NCI-H510A treated with DMSO at 0.1 percent for 48 hours (cell line): ENCODE data around the gene SMIM41.

Experiments
- DNase-seq: peaks from one replicate; lab custom pipeline; 2025; lab: John Stamatoyannopoulos, UW

The SMIM41 gene

GRCh38 chr12:52063082-52063924 is 16.2 kb upstream of the SMIM41 start:
- DNase-seq: no peak

- DNase-seq: no peak
Observed at GRCh38 chr12:52063981-52064649, 15.4 kb upstream of the SMIM41 start.

DNA sequence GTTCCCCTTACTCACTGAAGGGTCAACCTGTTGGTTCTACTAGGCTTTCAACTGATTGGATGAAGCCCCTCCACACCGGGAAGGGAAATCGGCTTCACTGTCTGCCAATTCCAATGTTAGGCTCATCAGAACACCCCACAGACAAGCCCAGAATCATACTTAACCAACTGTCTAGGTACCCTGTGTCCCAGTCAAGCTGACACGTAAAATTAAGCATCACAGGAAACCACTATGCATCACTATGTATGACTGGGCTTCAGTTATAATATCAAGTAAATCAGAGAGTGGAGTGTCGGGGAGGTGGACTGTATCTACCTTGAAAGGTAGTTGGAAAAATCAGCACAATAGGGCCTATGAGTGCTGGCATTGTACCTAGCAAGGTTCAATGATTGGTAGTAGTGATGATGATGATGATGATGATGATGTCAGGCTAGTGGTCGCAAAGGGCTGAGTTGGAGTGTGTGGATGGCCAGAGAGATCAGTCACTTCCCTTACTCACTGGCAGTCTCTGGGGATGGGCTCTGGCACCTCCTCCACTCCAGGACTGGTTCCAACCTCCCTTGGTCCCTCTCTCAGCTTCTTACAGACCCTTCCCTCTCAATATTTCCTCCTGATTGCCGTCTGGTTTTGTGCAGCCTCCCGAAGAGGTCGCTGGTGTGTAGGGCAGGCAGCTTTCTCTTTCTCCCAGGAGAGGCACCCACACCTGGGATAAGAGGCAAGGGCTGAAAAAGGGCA is 13.0 kb upstream of the SMIM41 start:
- DNase-seq: no peak

- no peak for DNase-seq
Observed at GRCh38 chr12:52067081-52067374, 12.5 kb upstream of the SMIM41 start.

GRCh38 chr12:52069327-52070184 is 9.9 kb upstream of the SMIM41 start, which contains the start of gene ATG101:
Gene ATG101, plus strand, starts transcription at chr12:52069978. Its CDS starts 3,673 bp downstream, at chr12:52073651.
- peak; percentile 85 for DNase-seq

GRCh38 chr12:52070185-52070925 is 9.1 kb upstream of the SMIM41 start:
- no peak for DNase-seq

GRCh38 chr12:52073531-52074381 is 5.7 kb upstream of the SMIM41 start:
- peak; percentile 42 for DNase-seq

GRCh38 chr12:52074971-52075724 is 4.4 kb upstream of the SMIM41 start:
- peak; percentile 94 for DNase-seq

GRCh38 chr12:52076811-52077210 is 2.7 kb upstream of the SMIM41 start:
- no peak for DNase-seq

DNA sequence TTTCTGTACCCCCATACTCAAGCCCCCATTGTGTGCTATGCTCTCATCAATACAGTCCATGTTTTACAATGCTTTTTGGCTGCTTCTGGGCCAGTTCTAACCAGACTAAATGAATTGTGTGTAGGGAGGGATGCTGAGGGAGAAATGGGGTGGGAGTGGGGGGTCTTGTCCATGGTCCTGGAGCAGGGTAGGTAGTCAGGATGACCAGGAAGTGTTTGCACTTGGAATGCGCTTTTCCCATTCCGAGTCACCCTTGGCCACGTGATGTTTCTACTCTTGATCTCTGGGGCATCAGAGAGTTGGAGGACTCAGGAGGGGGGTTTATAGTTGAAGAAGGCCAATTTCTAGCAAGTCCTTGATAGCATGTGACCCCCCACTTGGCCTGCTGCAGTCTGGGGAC is 1.2 kb upstream of the SMIM41 start:
- no peak for DNase-seq

DNA sequence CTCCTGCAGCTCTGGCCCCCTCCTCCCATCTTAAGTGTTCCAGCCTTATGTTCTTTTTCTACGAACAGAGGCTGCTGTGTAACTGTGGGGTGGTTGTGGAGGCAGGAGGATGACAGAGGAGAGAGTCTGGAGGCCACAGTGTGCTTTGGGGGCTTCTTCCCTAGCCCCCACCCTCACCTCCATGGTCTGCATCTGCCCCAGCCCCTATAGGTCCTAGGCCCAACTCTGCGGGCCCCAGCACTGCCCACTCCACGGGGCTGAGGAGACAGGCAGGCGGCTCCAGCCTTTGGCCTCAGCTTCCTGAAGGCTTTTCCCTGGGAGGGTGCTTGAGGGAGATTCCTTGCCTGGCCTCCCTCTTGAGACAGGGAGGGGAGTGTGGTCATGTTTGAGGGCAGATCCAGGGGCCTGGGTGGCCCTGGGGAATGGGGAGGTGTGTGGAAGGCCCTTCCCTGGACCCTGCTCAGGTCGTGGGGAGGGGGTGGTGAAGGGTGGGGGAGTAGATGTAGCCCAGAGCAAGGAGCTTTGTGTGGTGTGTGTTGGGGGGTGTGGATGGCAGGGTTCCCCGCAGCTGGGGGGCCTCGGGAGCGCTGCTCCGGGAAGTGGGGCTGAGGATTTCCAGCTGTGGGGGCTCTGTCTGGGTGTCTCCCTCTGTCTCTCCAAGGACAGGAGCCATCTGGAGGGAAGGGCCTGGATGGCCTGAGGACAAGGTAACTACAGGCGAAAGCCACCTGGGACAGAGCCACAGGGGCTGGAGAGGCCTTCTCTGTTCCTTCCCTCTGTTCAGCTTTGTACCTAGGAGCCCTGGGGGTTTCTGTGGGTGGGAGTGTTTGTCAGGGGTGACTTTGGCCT is 1.1 kb downstream of the SMIM41 start:
- no peak for DNase-seq

DNA sequence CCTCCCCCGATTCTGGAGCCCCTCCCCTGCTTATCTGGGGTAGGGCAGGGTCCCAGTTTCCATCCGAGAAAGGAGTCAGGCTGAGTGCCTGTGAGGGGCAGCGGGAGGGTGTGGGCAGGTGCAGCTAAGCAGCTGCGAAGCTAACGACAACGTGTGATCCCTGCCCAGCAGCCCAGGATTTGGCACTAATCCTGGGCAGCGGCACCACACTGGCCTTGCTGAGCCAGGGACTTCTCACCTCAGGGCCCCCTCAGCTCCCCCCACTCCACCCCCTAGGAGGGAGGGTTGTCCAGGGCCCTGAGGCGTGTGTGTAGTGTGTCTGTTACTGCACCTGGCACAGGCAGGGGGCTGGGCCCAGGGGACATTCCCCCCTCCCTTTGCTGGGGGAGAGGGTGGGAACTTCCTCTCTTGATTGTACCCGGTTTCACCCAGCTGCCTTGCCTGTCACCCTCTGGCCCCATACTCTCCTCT is 1.8 kb downstream of the SMIM41 start:
- peak; percentile 55 for DNase-seq

DNA sequence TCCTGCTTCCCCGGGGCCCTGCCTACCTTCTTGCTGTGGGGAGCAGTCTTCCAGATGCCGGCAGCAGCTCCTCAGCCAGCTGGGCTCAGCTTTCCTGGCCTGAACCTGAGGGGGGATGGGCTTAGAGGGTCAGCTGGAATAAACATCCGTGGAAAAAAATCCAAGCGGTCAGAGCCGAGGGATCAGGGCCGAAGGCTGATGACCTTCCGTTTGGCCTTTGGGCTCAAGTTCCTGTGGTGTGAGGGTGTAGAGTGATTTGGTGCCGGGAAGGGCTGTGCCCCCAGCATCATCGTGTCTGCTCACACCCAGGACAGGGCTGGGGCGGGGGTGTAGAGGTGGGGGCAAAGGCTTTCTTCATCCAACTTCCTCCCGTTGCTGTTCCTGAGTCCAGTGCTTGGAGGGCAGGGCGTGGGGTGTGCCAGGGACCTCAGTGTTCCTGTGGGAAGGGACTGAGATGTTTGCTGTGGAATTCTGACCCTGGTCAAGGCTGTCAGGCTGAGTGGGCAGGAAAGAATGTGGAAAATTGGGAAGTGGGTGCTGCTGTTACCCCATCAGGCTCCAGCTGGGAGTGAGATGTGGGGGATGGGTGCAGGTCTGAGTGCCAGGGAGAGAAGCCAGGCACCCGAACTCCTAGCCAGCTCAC is 2.6 kb downstream of the SMIM41 start:
- no peak for DNase-seq

DNA sequence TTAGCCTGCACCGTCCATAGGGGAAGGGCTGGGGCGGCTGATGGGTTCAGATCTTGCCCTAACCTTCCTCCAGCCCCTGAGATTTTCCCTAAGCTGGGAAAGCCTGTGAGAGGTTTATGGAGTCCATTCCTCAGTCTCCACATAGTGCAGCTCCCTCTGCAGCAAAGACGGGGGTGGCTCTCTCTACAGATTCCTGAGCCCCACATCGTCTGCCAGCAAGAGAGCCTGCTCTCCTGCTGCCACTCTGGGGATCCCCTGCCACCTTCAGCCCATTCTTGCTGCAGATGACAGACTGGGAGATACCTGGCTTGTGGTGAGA is 3.1 kb downstream of the SMIM41 start:
- DNase-seq: no peak

DNA sequence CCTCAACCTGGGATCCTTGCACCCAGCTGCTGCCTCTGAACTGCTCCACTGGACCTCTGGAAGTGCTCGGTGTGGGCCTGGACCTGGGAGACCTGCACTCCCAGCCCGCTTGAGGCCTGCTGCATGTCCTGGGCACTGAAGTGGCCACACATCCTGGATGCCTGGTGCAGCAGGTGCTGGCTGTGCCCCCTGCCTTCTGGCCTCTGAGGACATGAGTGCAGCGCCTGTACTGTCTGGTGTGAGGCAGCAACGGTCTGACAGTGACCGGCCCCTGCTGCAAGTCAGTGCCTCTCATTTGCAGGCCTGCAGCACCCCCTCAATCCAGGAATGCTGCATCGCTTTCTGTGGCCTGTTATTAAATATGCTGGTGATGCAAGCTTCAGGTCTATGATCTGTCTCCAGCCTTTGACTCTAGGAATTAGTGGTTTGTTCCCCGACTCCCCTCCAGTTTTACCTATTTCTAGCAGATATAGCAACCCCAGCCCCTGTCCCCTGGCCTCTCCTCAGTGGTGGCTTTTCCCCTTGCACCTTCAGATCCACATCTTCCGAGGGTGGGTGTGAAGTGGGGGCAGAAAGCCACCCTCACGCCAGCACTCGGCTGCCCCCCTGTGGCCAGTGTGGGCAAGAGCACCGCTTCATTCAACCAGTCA is 3.6 kb downstream of the SMIM41 start:
- peak; percentile 57 for DNase-seq

GRCh38 chr12:52083638-52083996 is 4.1 kb downstream of the SMIM41 start:
- no peak for DNase-seq

GRCh38 chr12:52084491-52085231 is 5.2 kb downstream of the SMIM41 start:
- DNase-seq: no peak
